H9 (cell line): ENCODE results near the gene METTL21C. TPM values are rescaled to one million over a fixed set of nuclear protein-coding genes. Genes with fewer than 3 reads are reported as not detected.

Experiments used
- DNase-seq: peaks from one replicate; pipeline ENCODE4 v3.0.0-alpha.2; 2017
- H2AFZ ChIP-seq: one replicate; pipeline ENCODE4 v1.6.1; 2013; ENCODE audit warnings: mild to moderate bottlenecking, low read length, control low read depth, moderate library complexity
- H2AK5ac ChIP-seq: 2 replicates; pipeline ENCODE4 v1.6.1; 2013; ENCODE audit warnings: low read length, control low read depth, mixed read lengths; ENCODE audit not compliant: insufficient read length
- H2BK120ac ChIP-seq: one replicate; pipeline ENCODE4 v1.6.1; 2013; ENCODE audit warnings: low read depth, mild to moderate bottlenecking, low read length, control low read depth, inconsistent platforms; ENCODE audit not compliant: poor library complexity, severe bottlenecking
- H2BK12ac ChIP-seq: 2 replicates; pipeline ENCODE4 v1.6.1; 2013; ENCODE audit warnings: low read length, control low read depth, mixed read lengths, low read depth; ENCODE audit not compliant: insufficient read length
- H2BK15ac ChIP-seq: 2 replicates; pipeline ENCODE4 v1.6.1; 2013; ENCODE audit warnings: low read depth, low read length, control low read depth
- H2BK20ac ChIP-seq: one replicate; pipeline ENCODE4 v1.6.1; 2013; ENCODE audit warnings: low read depth, mild to moderate bottlenecking, low read length, control low read depth, inconsistent platforms; ENCODE audit not compliant: poor library complexity, severe bottlenecking
- H2BK5ac ChIP-seq: 2 replicates; pipeline ENCODE4 v1.6.1; 2013; ENCODE audit warnings: low read length, control low read depth, mixed read lengths; ENCODE audit not compliant: insufficient read length
- H3K14ac ChIP-seq: 2 replicates; pipeline ENCODE4 v1.6.1; 2013; ENCODE audit warnings: low read length, control low read depth; ENCODE audit not compliant: insufficient read depth
- H3K18ac ChIP-seq: 2 replicates; pipeline ENCODE4 v1.6.1; 2013; ENCODE audit warnings: low read depth, mild to moderate bottlenecking, mixed read lengths, low read length, control low read depth; ENCODE audit not compliant: insufficient read length
- H3K23ac ChIP-seq: 2 replicates; pipeline ENCODE4 v1.6.1; 2013; ENCODE audit warnings: low read length, control low read depth, mixed read lengths, low read depth; ENCODE audit not compliant: insufficient read length
- H3K23me2 ChIP-seq: 2 replicates; pipeline ENCODE4 v1.6.1; 2013; ENCODE audit warnings: low read depth, mild to moderate bottlenecking, mixed read lengths, low read length, control low read depth; ENCODE audit not compliant: insufficient read length, poor library complexity, severe bottlenecking
- H3K27ac ChIP-seq: 2 replicates; pipeline ENCODE4 v1.5.1; 2013; ENCODE audit warnings: low read length, control low read depth, mixed read lengths, low read depth; ENCODE audit not compliant: insufficient read length
- H3K27me3 ChIP-seq: 2 replicates; pipeline ENCODE4 v1.6.1; 2013; ENCODE audit warnings: low read length, control low read depth, inconsistent platforms; ENCODE audit not compliant: insufficient read depth
- H3K4ac ChIP-seq: 2 replicates; pipeline ENCODE4 v1.6.1; 2013; ENCODE audit warnings: low read depth, mild to moderate bottlenecking, control low read depth, inconsistent platforms, low read length, moderate library complexity
- H3K4me1 ChIP-seq: 2 replicates; pipeline ENCODE4 v1.6.1; 2013; ENCODE audit warnings: low read length, control low read depth, inconsistent platforms; ENCODE audit not compliant: insufficient read depth
- H3K4me2 ChIP-seq: 2 replicates; pipeline ENCODE4 v1.6.1; 2013; ENCODE audit warnings: low read length, control low read depth, mixed read lengths; ENCODE audit not compliant: insufficient read length, insufficient read depth
- H3K56ac ChIP-seq: 2 replicates; pipeline ENCODE4 v1.6.1; 2013; ENCODE audit warnings: low read depth, mild to moderate bottlenecking, mixed read lengths, low read length, control low read depth; ENCODE audit not compliant: insufficient read length
- H3K79me1 ChIP-seq: 2 replicates; pipeline ENCODE4 v1.6.1; 2013; ENCODE audit warnings: low read depth, mild to moderate bottlenecking, moderate library complexity, low read length, control low read depth, inconsistent platforms; ENCODE audit not compliant: insufficient read depth, poor library complexity, severe bottlenecking
- H3K79me2 ChIP-seq: 2 replicates; pipeline ENCODE4 v1.6.1; 2013; ENCODE audit warnings: low read length, control low read depth, inconsistent platforms; ENCODE audit not compliant: insufficient read depth
- H3K9ac ChIP-seq: 2 replicates; pipeline ENCODE4 v1.6.1; 2013; ENCODE audit warnings: low read length, control low read depth, mixed read lengths; ENCODE audit not compliant: insufficient read length; ENCODE audit errors: extremely low read depth
- H3K9me3 ChIP-seq: one replicate; pipeline ENCODE4 v1.6.1; 2013; ENCODE audit warnings: low read depth, low read length, inconsistent platforms; ENCODE audit not compliant: control insufficient read depth
- H3T11ph ChIP-seq: one replicate; pipeline ENCODE4 v1.6.1; 2013; ENCODE audit warnings: mild to moderate bottlenecking, low read length, control low read depth, inconsistent platforms
- H4K20me1 ChIP-seq: one replicate; pipeline ENCODE4 v1.6.1; 2013; ENCODE audit not compliant: control insufficient read depth, insufficient read length, insufficient read depth
- H4K5ac ChIP-seq: 2 replicates; pipeline ENCODE4 v1.6.1; 2013; ENCODE audit warnings: low read depth, mild to moderate bottlenecking, mixed read lengths, low read length, control low read depth; ENCODE audit not compliant: insufficient read length
- H4K8ac ChIP-seq: replicated peaks from 2 replicates; pipeline ENCODE4 v1.6.1; 2013; ENCODE audit warnings: low read length, control low read depth, mixed read lengths, low read depth; ENCODE audit not compliant: insufficient read length
- H4K91ac ChIP-seq: 2 replicates; pipeline ENCODE4 v1.6.1; 2013; ENCODE audit warnings: low read depth, mild to moderate bottlenecking, moderate library complexity, mixed read lengths, low read length, control low read depth; ENCODE audit not compliant: insufficient read length
- H3K27ac Mint-ChIP-seq, 3 experiments: 2 replicates in 2 of 3; 3 replicates in 1 of 3; pipeline ENCODE4 v1.8.0; 2020 to 2021; ENCODE audit warnings: mixed read lengths in 3 of 3, mild to moderate bottlenecking in 1 of 3, moderate library complexity in 1 of 3
- H3K27me3 Mint-ChIP-seq: 2 replicates; pipeline ENCODE4 v1.8.0; 2021; ENCODE audit warnings: low read depth, mild to moderate bottlenecking, moderate library complexity, mixed read lengths
- H3K36me3 Mint-ChIP-seq, 3 experiments: 2 replicates in 2 of 3; 3 replicates in 1 of 3; pipeline ENCODE4 v1.8.0; 2020 to 2021; ENCODE audit warnings: low read depth in 3 of 3, mixed read lengths in 3 of 3; ENCODE audit not compliant: insufficient read depth in 1 of 3
- H3K4me1 Mint-ChIP-seq, 2 experiments: 2 replicates each; pipeline ENCODE4 v1.8.0; 2020; ENCODE audit warnings: mixed read lengths in 2 of 2
- H3K4me3 Mint-ChIP-seq, 2 experiments: 2 replicates in 1 of 2; 3 replicates in 1 of 2; pipeline ENCODE4 v1.8.0; 2020 to 2021; ENCODE audit warnings: mild to moderate bottlenecking in 2 of 2, mixed read lengths in 2 of 2, moderate library complexity in 1 of 2
- H3K9me3 Mint-ChIP-seq, 2 experiments: 2 replicates in 1 of 2; 3 replicates in 1 of 2; pipeline ENCODE4 v1.8.0; 2020; ENCODE audit warnings: mild to moderate bottlenecking in 2 of 2, mixed read lengths in 2 of 2, moderate library complexity in 1 of 2
- CTCF ChIP-seq: fragments of 200-600 bp; sonication (generic); conservative IDR thresholded peaks from 3 replicates; pipeline ENCODE4 v1.8.0; 2021; ENCODE audit warnings: antibody characterized with exemption, mild to moderate bottlenecking
- total RNA-seq: library from RNA; stranded (reverse); gene quantifications from 2 replicates; pipeline ENCODE4 v1.2.1, GENCODE V29; 2021

Gene METTL21C
- total RNA-seq, 1 experiment from 2014 or later: not detected

- TF ChIP-seq CTCF: no peak
- Histone ChIP-seq H3K9me3 (no peaks in the 10 kb centered on the region), H2BK120ac (no peak overlapping the region), H2AK5ac (no peak overlapping the region), H3K56ac (no peak overlapping the region), H2BK20ac (no peak overlapping the region), H4K20me1 (no peaks in the 10 kb centered on the region), H2BK12ac (no peak overlapping the region), H3K14ac (no peak overlapping the region), H3K79me1 (no peaks in the 10 kb centered on the region), H3K4me1 (no peaks in the 10 kb centered on the region), H3K79me2 (no peaks in the 10 kb centered on the region), H4K5ac (no peak overlapping the region), H3T11ph (no peak overlapping the region), H3K9ac (no peak overlapping the region), H3K4ac (no peak overlapping the region), H3K23me2 (no peaks in the 10 kb centered on the region), H3K23ac (no peak overlapping the region), H3K27me3 (no peaks in the 10 kb centered on the region), H3K27ac (no peak overlapping the region), H2BK15ac (no peak overlapping the region), H4K8ac (no peak overlapping the region), H2AFZ (no peak overlapping the region), H4K91ac (no peak overlapping the region), H2BK5ac (no peak overlapping the region), H3K4me2 (no peak overlapping the region), H3K18ac (no peak overlapping the region)
- no peaks in the 10 kb centered on the region for H3K27me3 Mint-ChIP-seq
- H3K27ac Mint-ChIP-seq: no peak overlapping the region
- H3K4me3 Mint-ChIP-seq: no peak overlapping the region
- 0 out of 5 replicates have a peak, but pooled peaks cover 4 to 6% of the 10 kb centered on the region in 2 experiments for H3K9me3 Mint-ChIP-seq
- no peaks in the 10 kb centered on the region; a peak in 1 of 7 replicates for H3K36me3 Mint-ChIP-seq
- H3K4me1 Mint-ChIP-seq: no peaks in the 10 kb centered on the region
- DNase-seq: no peak
Measured at GRCh38 chr13:102709536-102709935, 14.7 kb upstream of the METTL21C start.
